Measurements from ENCODE around the gene SPEF2.

Gene SPEF2

GRCh38 chr5:35856765-35857351, 239.2 kb downstream of the SPEF2 start, which contains the start of gene IL7R:
TSS of gene IL7R (plus strand) at chr5:35856891. CDS start at chr5:35856978, 87 bp downstream.
- no peak for DNase-seq (ENCODE audit: low read depth)

GRCh38 chr5:35857606-35858205, 240.0 kb downstream of the SPEF2 start:
- peak; percentile 49 for DNase-seq (ENCODE audit: low read depth)

GRCh38 chr5:35859101-35859661, 241.5 kb downstream of the SPEF2 start:
- no peak for DNase-seq (ENCODE audit: low read depth)

GRCh38 chr5:35860686-35861085, 243.0 kb downstream of the SPEF2 start:
- no peak for DNase-seq (ENCODE audit: low read depth)

- DNase-seq (ENCODE audit: low read depth), result no peak
Observed at GRCh38 chr5:35861718-35862117, 244.1 kb downstream of the SPEF2 start.

GRCh38 chr5:35862126-35862525, 244.5 kb downstream of the SPEF2 start:
- no peak for DNase-seq (ENCODE audit: low read depth)

- no peak for DNase-seq (ENCODE audit: low read depth)
Observed at GRCh38 chr5:35863159-35863558, 245.5 kb downstream of the SPEF2 start.

All from non-pigmented ciliary epithelial cell (primary cell).